HepG2 (cell line): ENCODE results near the gene MNAT1. TPM values are rescaled to one million over a fixed set of nuclear protein-coding genes. Genes with fewer than 3 reads are reported as not detected.

Source experiments
- AKAP8 ChIP-seq: sonication (generic); formaldehyde crosslinking; IDR thresholded peaks from 2 replicates; pipeline ENCODE4 v1.5.1; 2020; ENCODE audit warnings: mild to moderate bottlenecking, missing genetic modification reagents
- CHD2 ChIP-seq: IDR thresholded peaks from 2 replicates; pipeline ENCODE4 v1.6.1; 2011; ENCODE audit warnings: low read depth, low read length, improper control_type of control experiment
- ELF1 ChIP-seq: sonication (generic); formaldehyde crosslinking; IDR thresholded peaks from 2 replicates; pipeline ENCODE4 v1.4.0; 2020; ENCODE audit warnings: missing genetic modification reagents
- FLYWCH1 ChIP-seq: sonication (generic); formaldehyde crosslinking; IDR thresholded peaks from 2 replicates; pipeline ENCODE4 v1.8.1; 2023; ENCODE audit warnings: mild to moderate bottlenecking, missing genetic modification reagents
- MED1 ChIP-seq: sonication (generic); formaldehyde crosslinking; IDR thresholded peaks from 2 replicates; pipeline ENCODE4 v1.4.0; 2020; ENCODE audit warnings: missing genetic modification reagents
- POLR2A ChIP-seq, 2 experiments: IDR thresholded peaks; 2 replicates each; pipeline ENCODE4 v1.6.1; 2011; ENCODE audit warnings: low read depth in 2 of 2, low read length in 2 of 2, mild to moderate bottlenecking in 1 of 2, moderate library complexity in 1 of 2; ENCODE audit not compliant: insufficient read depth in 1 of 2
- ZBTB21 ChIP-seq: sonication (generic); formaldehyde crosslinking; IDR thresholded peaks from 2 replicates; pipeline ENCODE4 v1.4.0; 2020; ENCODE audit warnings: missing genetic modification reagents
- ZFP90 ChIP-seq: sonication (generic); formaldehyde crosslinking; IDR thresholded peaks from 2 replicates; pipeline ENCODE4 v1.8.0; 2022; ENCODE audit warnings: missing genetic modification reagents, mild to moderate bottlenecking, inconsistent platforms, borderline replicate concordance
- ZNF10 ChIP-seq: sonication (generic); formaldehyde crosslinking; IDR thresholded peaks from 2 replicates; pipeline ENCODE4 v1.4.0; 2020; ENCODE audit warnings: mild to moderate bottlenecking, low read depth, missing genetic modification reagents, borderline replicate concordance
- ZNF251 ChIP-seq: sonication (generic); formaldehyde crosslinking; IDR thresholded peaks from 2 replicates; pipeline ENCODE4 v1.9.0; 2021; ENCODE audit warnings: mild to moderate bottlenecking, missing genetic modification reagents
- ZNF292 ChIP-seq: sonication (generic); formaldehyde crosslinking; IDR thresholded peaks from 2 replicates; pipeline ENCODE4 v1.8.1; 2022; ENCODE audit warnings: mild to moderate bottlenecking, low read depth, missing genetic modification reagents, borderline replicate concordance
- ZNF543 ChIP-seq: sonication (generic); formaldehyde crosslinking; IDR thresholded peaks from 2 replicates; pipeline ENCODE4 v1.4.0; 2020; ENCODE audit warnings: mild to moderate bottlenecking, missing genetic modification reagents
- ZNF557 ChIP-seq: sonication (generic); formaldehyde crosslinking; IDR thresholded peaks from 2 replicates; pipeline ENCODE4 v1.4.0; 2020; ENCODE audit warnings: missing genetic modification reagents
- ZNF761 ChIP-seq: sonication (generic); formaldehyde crosslinking; conservative IDR thresholded peaks from 2 replicates; pipeline ENCODE4 v1.4.0; 2020; ENCODE audit warnings: mild to moderate bottlenecking, missing genetic modification reagents
- polyA plus RNA-seq, 8 experiments: library from polyadenylated mRNA; depleted of rRNA in 3 of 8; stranded (reverse) in 7 of 8; unstranded in 1 of 8; fragments of >200 nt; fragmentation: Illumina TruSeq in 4 of 8; extraction: Trizol in 4 of 8; gene quantifications; 2 replicates each; pipeline versions ENCODE4 v1.2.1 to v1.2.3, GENCODE V29; 2011 to 2016; ENCODE audit warnings: low read depth in 4 of 8, missing spikeins in 1 of 8, mixed read lengths in 1 of 8; ENCODE audit not compliant: insufficient read depth in 1 of 8
- total RNA-seq, 5 experiments: library from RNA; depleted of rRNA; stranded (reverse); fragments of >200 nt; fragmentation: Illumina TruSeq; extraction: Trizol; gene quantifications; 2 replicates each; pipeline ENCODE4 v1.2.3, GENCODE V29; 2016; ENCODE audit warnings: low read depth in 1 of 5
- TF ChIP-seq, protein P1 (sequence below): sonication (generic); formaldehyde crosslinking; IDR thresholded peaks from 2 replicates; pipeline ENCODE4 v1.4.0; 2020; ENCODE audit warnings: missing genetic modification reagents, borderline replicate concordance
- TF ChIP-seq, protein P2 (sequence below): sonication (generic); formaldehyde crosslinking; IDR thresholded peaks from 2 replicates; pipeline ENCODE4 v1.5.0; 2020; ENCODE audit warnings: mild to moderate bottlenecking, missing genetic modification reagents
- TF ChIP-seq, protein P3 (sequence below): sonication (generic); formaldehyde crosslinking; IDR thresholded peaks from 2 replicates; pipeline ENCODE4 v1.9.0; 2021; ENCODE audit warnings: missing genetic modification reagents, borderline replicate concordance
- TF ChIP-seq, protein P4 (sequence below): sonication (generic); formaldehyde crosslinking; IDR thresholded peaks from 2 replicates; pipeline ENCODE4 v1.4.0; 2020; ENCODE audit warnings: mild to moderate bottlenecking, low read depth, missing genetic modification reagents

Gene MNAT1
- total and polyA plus RNA-seq, 2 of the 13 experiments (the other 11 are each of a cell fraction or from before 2014, with no cell fraction given), result 49.2 to 94.8 TPM

DNA sequence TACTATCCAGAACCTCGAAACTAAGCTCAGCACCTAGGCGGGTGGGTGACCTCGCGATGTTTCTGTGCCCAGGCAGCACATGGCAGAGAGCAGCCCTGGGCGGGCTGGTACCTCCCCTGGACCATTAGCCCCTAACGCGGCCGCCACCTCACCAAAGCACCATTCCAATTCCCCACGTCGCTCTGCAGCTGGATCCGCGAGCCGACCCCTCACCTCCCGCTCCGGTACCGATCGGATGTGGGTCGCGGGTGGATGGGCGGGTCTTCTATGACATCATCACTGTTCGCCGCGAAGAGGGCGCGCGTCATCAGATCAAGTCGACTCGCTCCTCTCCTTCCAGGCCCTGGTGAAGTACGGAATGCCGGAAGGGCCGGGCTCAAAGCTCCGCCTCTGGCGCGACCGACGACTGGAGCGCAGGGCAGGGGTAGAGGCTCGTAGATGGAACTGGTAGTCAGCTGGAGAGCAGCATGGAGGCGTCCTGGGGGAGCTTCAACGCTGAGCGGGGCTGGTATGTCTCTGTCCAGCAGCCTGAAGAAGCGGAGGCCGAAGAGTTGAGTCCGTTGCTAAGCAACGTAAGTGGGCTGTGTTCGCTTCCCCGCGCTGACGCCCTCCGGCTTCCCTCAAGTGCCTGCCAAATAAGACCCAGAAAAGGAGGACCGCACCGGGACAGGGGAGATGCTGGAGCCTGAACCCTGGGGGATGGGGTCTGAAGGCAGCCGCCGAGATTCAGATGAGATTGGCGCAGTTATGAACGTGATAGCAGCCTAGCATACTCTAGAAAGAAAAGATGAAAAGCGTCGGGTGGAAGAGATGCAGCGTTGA lies 246.5 kb downstream of the MNAT1 start, which contains the start of the genes SLC38A6 and TRMT5 (continued):
- TF ChIP-seq ZNF761 (peak; percentile 54; the same call in 1 of the 2 replicates), MED1 (peak; percentile 64), ZNF10 (CRISPR knock-in tag) (no peak), ZBTB21 (CRISPR knock-in tag) (peak; percentile 86), ZNF543 (peak; percentile 79), ELF1 (peak; percentile 91), ZNF292 (CRISPR knock-in tag) (peak; percentile 89; the same call in 1 of the 2 replicates), FLYWCH1 (CRISPR knock-in tag) (peak; percentile 33; the same call in 1 of the 2 replicates), POLR2A (IDR thresholded peaks at IDR 0.05; ENCODE audit: insufficient read depth in 1 of 2, low read depth in 2 of 2, low read length in 2 of 2) (peak; percentile 71 to 90), AKAP8 (CRISPR knock-in tag) (peak; percentile 32; the same call in 1 of the 2 replicates), CHD2 (peak; percentile 73), ZNF557 (CRISPR knock-in tag) (0 out of 2 replicates have a peak, but pooled peaks have one; percentile 26), ZFP90 (CRISPR knock-in tag) (peak; percentile 19; the same call in 1 of the 2 replicates), ZNF251 (CRISPR knock-in tag) (0 out of 2 replicates have a peak, but pooled peaks have one; percentile 72)
- TF ChIP-seq, protein P1, sequence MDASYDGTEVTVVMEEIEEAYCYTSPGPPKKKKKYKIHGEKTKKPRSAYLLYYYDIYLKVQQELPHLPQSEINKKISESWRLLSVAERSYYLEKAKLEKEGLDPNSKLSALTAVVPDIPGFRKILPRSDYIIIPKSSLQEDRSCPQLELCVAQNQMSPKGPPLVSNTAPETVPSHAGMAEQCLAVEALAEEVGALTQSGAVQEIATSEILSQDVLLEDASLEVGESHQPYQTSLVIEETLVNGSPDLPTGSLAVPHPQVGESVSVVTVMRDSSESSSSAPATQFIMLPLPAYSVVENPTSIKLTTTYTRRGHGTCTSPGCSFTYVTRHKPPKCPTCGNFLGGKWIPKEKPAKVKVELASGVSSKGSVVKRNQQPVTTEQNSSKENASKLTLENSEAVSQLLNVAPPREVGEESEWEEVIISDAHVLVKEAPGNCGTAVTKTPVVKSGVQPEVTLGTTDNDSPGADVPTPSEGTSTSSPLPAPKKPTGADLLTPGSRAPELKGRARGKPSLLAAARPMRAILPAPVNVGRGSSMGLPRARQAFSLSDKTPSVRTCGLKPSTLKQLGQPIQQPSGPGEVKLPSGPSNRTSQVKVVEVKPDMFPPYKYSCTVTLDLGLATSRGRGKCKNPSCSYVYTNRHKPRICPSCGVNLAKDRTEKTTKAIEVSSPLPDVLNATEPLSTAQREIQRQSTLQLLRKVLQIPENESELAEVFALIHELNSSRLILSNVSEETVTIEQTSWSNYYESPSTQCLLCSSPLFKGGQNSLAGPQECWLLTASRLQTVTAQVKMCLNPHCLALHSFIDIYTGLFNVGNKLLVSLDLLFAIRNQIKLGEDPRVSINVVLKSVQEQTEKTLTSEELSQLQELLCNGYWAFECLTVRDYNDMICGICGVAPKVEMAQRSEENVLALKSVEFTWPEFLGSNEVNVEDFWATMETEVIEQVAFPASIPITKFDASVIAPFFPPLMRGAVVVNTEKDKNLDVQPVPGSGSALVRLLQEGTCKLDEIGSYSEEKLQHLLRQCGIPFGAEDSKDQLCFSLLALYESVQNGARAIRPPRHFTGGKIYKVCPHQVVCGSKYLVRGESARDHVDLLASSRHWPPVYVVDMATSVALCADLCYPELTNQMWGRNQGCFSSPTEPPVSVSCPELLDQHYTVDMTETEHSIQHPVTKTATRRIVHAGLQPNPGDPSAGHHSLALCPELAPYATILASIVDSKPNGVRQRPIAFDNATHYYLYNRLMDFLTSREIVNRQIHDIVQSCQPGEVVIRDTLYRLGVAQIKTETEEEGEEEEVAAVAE, result peak; percentile 27; the same call in 1 of the 2 replicates
- TF ChIP-seq, protein P2, sequence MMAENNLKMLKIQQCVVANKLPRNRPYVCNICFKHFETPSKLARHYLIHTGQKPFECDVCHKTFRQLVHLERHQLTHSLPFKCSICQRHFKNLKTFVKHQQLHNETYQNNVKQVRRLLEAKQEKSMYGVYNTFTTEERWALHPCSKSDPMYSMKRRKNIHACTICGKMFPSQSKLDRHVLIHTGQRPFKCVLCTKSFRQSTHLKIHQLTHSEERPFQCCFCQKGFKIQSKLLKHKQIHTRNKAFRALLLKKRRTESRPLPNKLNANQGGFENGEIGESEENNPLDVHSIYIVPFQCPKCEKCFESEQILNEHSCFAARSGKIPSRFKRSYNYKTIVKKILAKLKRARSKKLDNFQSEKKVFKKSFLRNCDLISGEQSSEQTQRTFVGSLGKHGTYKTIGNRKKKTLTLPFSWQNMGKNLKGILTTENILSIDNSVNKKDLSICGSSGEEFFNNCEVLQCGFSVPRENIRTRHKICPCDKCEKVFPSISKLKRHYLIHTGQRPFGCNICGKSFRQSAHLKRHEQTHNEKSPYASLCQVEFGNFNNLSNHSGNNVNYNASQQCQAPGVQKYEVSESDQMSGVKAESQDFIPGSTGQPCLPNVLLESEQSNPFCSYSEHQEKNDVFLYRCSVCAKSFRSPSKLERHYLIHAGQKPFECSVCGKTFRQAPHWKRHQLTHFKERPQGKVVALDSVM (CRISPR knock-in tag), result peak; percentile 59; the same call in 1 of the 2 replicates
- TF ChIP-seq, protein P3, sequence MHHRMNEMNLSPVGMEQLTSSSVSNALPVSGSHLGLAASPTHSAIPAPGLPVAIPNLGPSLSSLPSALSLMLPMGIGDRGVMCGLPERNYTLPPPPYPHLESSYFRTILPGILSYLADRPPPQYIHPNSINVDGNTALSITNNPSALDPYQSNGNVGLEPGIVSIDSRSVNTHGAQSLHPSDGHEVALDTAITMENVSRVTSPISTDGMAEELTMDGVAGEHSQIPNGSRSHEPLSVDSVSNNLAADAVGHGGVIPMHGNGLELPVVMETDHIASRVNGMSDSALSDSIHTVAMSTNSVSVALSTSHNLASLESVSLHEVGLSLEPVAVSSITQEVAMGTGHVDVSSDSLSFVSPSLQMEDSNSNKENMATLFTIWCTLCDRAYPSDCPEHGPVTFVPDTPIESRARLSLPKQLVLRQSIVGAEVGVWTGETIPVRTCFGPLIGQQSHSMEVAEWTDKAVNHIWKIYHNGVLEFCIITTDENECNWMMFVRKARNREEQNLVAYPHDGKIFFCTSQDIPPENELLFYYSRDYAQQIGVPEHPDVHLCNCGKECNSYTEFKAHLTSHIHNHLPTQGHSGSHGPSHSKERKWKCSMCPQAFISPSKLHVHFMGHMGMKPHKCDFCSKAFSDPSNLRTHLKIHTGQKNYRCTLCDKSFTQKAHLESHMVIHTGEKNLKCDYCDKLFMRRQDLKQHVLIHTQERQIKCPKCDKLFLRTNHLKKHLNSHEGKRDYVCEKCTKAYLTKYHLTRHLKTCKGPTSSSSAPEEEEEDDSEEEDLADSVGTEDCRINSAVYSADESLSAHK, result no peak
- TF ChIP-seq, protein P4, sequence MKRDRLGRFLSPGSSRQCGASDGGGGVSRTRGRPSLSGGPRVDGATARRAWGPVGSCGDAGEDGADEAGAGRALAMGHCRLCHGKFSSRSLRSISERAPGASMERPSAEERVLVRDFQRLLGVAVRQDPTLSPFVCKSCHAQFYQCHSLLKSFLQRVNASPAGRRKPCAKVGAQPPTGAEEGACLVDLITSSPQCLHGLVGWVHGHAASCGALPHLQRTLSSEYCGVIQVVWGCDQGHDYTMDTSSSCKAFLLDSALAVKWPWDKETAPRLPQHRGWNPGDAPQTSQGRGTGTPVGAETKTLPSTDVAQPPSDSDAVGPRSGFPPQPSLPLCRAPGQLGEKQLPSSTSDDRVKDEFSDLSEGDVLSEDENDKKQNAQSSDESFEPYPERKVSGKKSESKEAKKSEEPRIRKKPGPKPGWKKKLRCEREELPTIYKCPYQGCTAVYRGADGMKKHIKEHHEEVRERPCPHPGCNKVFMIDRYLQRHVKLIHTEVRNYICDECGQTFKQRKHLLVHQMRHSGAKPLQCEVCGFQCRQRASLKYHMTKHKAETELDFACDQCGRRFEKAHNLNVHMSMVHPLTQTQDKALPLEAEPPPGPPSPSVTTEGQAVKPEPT, result no peak
